HepG2 (cell line): ENCODE measurements around the gene CCDC50. TPM values are rescaled to one million over a fixed set of nuclear protein-coding genes. Genes with fewer than 3 reads are reported as not detected.

ENCODE experiments used
- ATAC-seq: fragments of 200-7000 bp; cut with Tn5 transposase; 3 replicates; pipeline ENCODE4 v1.9.1; 2020; ENCODE audit warnings: mild to moderate bottlenecking, moderate library complexity
- BruUV-seq: library from RNA; stranded (reverse); fragments of 400-500 nt; replicated peaks from 2 replicates; lab custom pipeline; 2021; lab: Mats Ljungman, UMichigan
- CTCF ChIA-PET: fragments of 300-600 bp; formaldehyde crosslinking; extraction: SDS; loops from one replicate; lab custom pipeline; 2021; ENCODE audit warnings: low total read pairs, inconsistent platforms, low intra/inter-chr PET ratio; lab: Yijun Ruan, JAX
- POLR2A ChIA-PET: fragments of 350-600 bp; sonication (Branson Sonifier 250); formaldehyde crosslinking; loops from one replicate; lab custom pipeline; 2020; ENCODE audit warnings: antibody characterized with exemption, inconsistent platforms; lab: Yijun Ruan, JAX
- DNase-seq: peaks from one replicate; pipeline ENCODE4 v3.0.0-alpha.2; 2015; ENCODE audit warnings: low spot score
- FAIRE-seq: peaks from 3 replicates; lab custom pipeline; 2011; peaks lifted over from hg19 to GRCh38; lab: Jason Lieb, UNC
- H2AFZ ChIP-seq: one replicate; pipeline ENCODE4 v1.6.1; 2011; ENCODE audit warnings: low read length, inconsistent platforms
- H3K27ac ChIP-seq: fragments of 300-600 bp; 3 replicates; pipeline ENCODE4 v1.8.0; 2011; ENCODE audit warnings: mixed run types, mild to moderate bottlenecking, mixed read lengths, low read length, inconsistent platforms; ENCODE audit not compliant: insufficient read depth; ENCODE audit errors: extremely low read length
- H3K27me3 ChIP-seq, 2 experiments: fragments of 200-600 bp in 1 of 2; 2 replicates in 1 of 2; 3 replicates in 1 of 2; pipeline versions ENCODE4 v1.6.0 to v1.8.0; 2011; ENCODE audit warnings: low read length in 2 of 2, mild to moderate bottlenecking in 2 of 2, moderate library complexity in 2 of 2, inconsistent platforms in 1 of 2; ENCODE audit not compliant: insufficient read depth in 2 of 2, control insufficient read depth in 1 of 2
- H3K36me3 ChIP-seq, 2 experiments: fragments of 200-600 bp in 1 of 2; replicated peaks in 1 of 2; 2 replicates in 1 of 2; 3 replicates in 1 of 2; pipeline versions ENCODE4 v1.5.1 to v1.8.0; 2011; ENCODE audit warnings: low read length in 2 of 2, inconsistent platforms in 1 of 2; ENCODE audit not compliant: insufficient read depth in 2 of 2, control insufficient read depth in 1 of 2
- H3K4me1 ChIP-seq: 2 replicates; pipeline ENCODE4 v1.5.1; 2012; ENCODE audit warnings: low read length, inconsistent platforms; ENCODE audit not compliant: insufficient read depth
- H3K4me2 ChIP-seq: 2 replicates; pipeline ENCODE4 v1.6.0; 2011; ENCODE audit warnings: low read depth, low read length, inconsistent platforms
- H3K4me3 ChIP-seq, 3 experiments: fragments of 200-600 bp in 1 of 3; sonication (generic), shearing (Covaris generic) in 1 of 3; replicated peaks in 1 of 3; 2 replicates each; pipeline ENCODE4 v1.5.1; 2011 to 2016; ENCODE audit warnings: low read length in 3 of 3, inconsistent platforms in 2 of 3, low read depth in 2 of 3, mild to moderate bottlenecking in 2 of 3, control low read depth in 1 of 3, mixed read lengths in 1 of 3; ENCODE audit not compliant: insufficient read depth in 1 of 3
- H3K79me2 ChIP-seq: one replicate; pipeline ENCODE4 v1.6.1; 2011; ENCODE audit warnings: low read length, inconsistent platforms; ENCODE audit not compliant: insufficient read depth
- H3K9ac ChIP-seq: 2 replicates; pipeline ENCODE4 v1.6.0; 2011; ENCODE audit warnings: mild to moderate bottlenecking, low read depth, low read length, inconsistent platforms; ENCODE audit not compliant: insufficient read depth
- H3K9me3 ChIP-seq: 2 replicates; pipeline ENCODE4 v1.5.1; 2012; ENCODE audit warnings: mild to moderate bottlenecking, low read length
- H4K20me1 ChIP-seq: 2 replicates; pipeline ENCODE4 v1.6.0; 2011; ENCODE audit warnings: inconsistent platforms, mild to moderate bottlenecking, low read length, moderate library complexity; ENCODE audit not compliant: insufficient read depth
- FLYWCH1 ChIP-seq: sonication (generic); formaldehyde crosslinking; IDR thresholded peaks from 2 replicates; pipeline ENCODE4 v1.8.1; 2023; ENCODE audit warnings: mild to moderate bottlenecking, missing genetic modification reagents
- KLF12 ChIP-seq: sonication (generic); formaldehyde crosslinking; IDR thresholded peaks from 2 replicates; pipeline ENCODE4 v1.4.0; 2020; ENCODE audit warnings: missing genetic modification reagents, borderline replicate concordance
- NBN ChIP-seq: fragments of 450-650 bp; conservative IDR thresholded peaks from 2 replicates; pipeline ENCODE4 v1.6.1; 2017
- NKX3-1 ChIP-seq: sonication (generic); formaldehyde crosslinking; IDR thresholded peaks from 2 replicates; pipeline ENCODE4 v1.5.0; 2020; ENCODE audit warnings: missing genetic modification reagents
- SKI ChIP-seq: fragments of 450-650 bp; IDR thresholded peaks from one replicate; pipeline ENCODE4 v1.6.1; 2018; ENCODE audit warnings: mild to moderate bottlenecking; ENCODE audit not compliant: partially characterized antibody
- WGBS: methylation state at CpG from one replicate; pipeline ENCODE4 v1.1.6; 2017; ENCODE audit warnings: low lambda C conversion rate; 5-methylcytosine and 5-hydroxymethylcytosine counted together
- in situ Hi-C: cut with HindIII; loops from 2 replicates; pipeline ENCODE4 v1.10.0; 2017; ENCODE audit warnings: low pct_unique_long_range_greater_than_20kb; ENCODE audit not compliant: extremely low pct_ligation_motif_present
- intact Hi-C: fragments of 100-400 bp; cut with micrococcal nuclease; formaldehyde crosslinking; loops from one replicate; pipeline ENCODE4 v1.10.0; 2022; ENCODE audit not compliant: unreplicated experiment
- polyA plus RNA-seq, 8 experiments: library from polyadenylated mRNA; depleted of rRNA in 3 of 8; stranded (reverse) in 7 of 8; unstranded in 1 of 8; fragments of >200 nt; fragmentation: Illumina TruSeq in 4 of 8; extraction: Trizol in 4 of 8; gene quantifications; 2 replicates each; pipeline versions ENCODE4 v1.2.1 to v1.2.3, GENCODE V29; 2011 to 2016; ENCODE audit warnings: low read depth in 4 of 8, missing spikeins in 1 of 8, mixed read lengths in 1 of 8; ENCODE audit not compliant: insufficient read depth in 1 of 8
- total RNA-seq, 5 experiments: library from RNA; depleted of rRNA; stranded (reverse); fragments of >200 nt; fragmentation: Illumina TruSeq; extraction: Trizol; gene quantifications; 2 replicates each; pipeline ENCODE4 v1.2.3, GENCODE V29; 2016; ENCODE audit warnings: low read depth in 1 of 5
- TF ChIP-seq, protein P1 (sequence below): sonication (generic); formaldehyde crosslinking; IDR thresholded peaks from 2 replicates; pipeline ENCODE4 v1.4.0; 2020; ENCODE audit warnings: low read depth, mild to moderate bottlenecking, missing genetic modification reagents

The CCDC50 gene
- total and polyA plus RNA-seq, 2 of the 13 experiments (the other 11 are each of a cell fraction or from before 2014, with no cell fraction given): 47.6 to 66.4 TPM

DNA sequence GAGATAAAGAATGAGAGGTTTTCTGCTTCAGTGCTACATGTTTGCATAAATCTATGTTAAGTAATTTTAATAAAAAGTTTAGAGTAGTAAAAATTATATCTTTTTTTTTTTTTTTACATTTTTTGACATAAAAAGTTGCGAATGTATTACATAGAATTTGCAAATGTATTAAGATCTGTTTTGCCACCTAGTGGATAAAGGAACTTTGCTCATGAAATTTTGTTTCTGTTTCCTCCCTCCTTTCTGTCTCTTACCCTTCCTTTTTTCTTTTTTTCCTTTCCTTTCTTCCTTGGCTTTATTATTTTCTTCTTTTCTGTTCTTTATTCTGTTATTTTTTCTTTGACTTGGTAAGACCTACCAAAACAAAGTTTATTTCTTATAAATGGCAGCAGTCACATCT, 59.6 kb downstream of the CCDC50 start (continued):
- TF ChIP-seq, protein P1, sequence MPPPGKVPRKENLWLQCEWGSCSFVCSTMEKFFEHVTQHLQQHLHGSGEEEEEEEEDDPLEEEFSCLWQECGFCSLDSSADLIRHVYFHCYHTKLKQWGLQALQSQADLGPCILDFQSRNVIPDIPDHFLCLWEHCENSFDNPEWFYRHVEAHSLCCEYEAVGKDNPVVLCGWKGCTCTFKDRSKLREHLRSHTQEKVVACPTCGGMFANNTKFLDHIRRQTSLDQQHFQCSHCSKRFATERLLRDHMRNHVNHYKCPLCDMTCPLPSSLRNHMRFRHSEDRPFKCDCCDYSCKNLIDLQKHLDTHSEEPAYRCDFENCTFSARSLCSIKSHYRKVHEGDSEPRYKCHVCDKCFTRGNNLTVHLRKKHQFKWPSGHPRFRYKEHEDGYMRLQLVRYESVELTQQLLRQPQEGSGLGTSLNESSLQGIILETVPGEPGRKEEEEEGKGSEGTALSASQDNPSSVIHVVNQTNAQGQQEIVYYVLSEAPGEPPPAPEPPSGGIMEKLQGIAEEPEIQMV (CRISPR knock-in tag): no peak
- TF ChIP-seq KLF12 (CRISPR knock-in tag) (no peak), FLYWCH1 (CRISPR knock-in tag) (no peak), NKX3-1 (CRISPR knock-in tag) (no peak), SKI (no peak)

DNA sequence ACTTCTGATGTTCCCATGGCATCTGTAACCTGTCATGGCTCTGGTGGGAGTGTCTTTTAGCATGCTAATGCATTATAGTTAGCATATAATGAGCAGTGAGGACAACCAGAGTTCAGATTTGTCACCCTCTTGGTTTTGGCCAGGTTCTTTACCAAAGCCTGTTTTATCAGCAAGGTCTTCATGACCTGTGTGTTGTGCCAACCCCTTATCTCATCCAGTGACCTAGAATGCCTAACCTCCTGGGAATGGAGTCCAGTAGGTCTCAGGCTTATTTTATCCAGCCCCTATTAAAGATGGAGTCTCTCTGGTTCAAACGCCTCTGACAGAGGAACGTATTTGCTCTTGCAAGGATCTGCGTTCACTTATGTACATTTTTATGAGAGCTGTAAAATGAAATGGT, 61.4 kb downstream of the CCDC50 start:
- intact Hi-C loops: no loop called here
- Histone ChIP-seq H3K9ac (no peak overlapping the region), H3K4me2 (no peak overlapping the region), H3K4me3 (no peak overlapping the region), H2AFZ (no peak overlapping the region), H3K27ac (no peak overlapping the region), H3K79me2 (no peaks in the 10 kb centered on the region), H3K4me1 (no peaks in the 10 kb centered on the region), H4K20me1 (no peaks in the 10 kb centered on the region), H3K27me3 (no peaks in the 10 kb centered on the region), H3K36me3 (peaks cover 2 to 26% of the 10 kb centered on the region in 2 experiments; a peak in 4 of 5 replicates), H3K9me3 (no peaks in the 10 kb centered on the region)
- FAIRE-seq (no peak), ATAC-seq (no peak), DNase-seq (no peak)
- no peak for TF ChIP-seq NBN
- no TSS peak for BruUV-seq
- in situ Hi-C loops: no loop called here
- ChIA-PET POLR2A (no interaction called here), CTCF (no interaction called here)
- WGBS: 99% methylated on average over 3 of the region's 3 CpGs
